IPS-18a (cell line): ENCODE results near the gene CDH13.
A peak's percentile ranks its signal among the peaks of the same experiment; 100 is the strongest.

Experiments
- H3K27ac ChIP-seq: one replicate; pipeline ENCODE4 v1.5.1; 2013; ENCODE audit warnings: low read length
- H3K27me3 ChIP-seq: one replicate; pipeline ENCODE4 v1.6.1; 2013; ENCODE audit warnings: mild to moderate bottlenecking, low read length; ENCODE audit not compliant: control insufficient read depth, insufficient read depth
- H3K36me3 ChIP-seq: one replicate; pipeline ENCODE4 v1.6.1; 2013; ENCODE audit warnings: low read depth, low read length; ENCODE audit not compliant: control insufficient read depth
- H3K4me1 ChIP-seq: one replicate; pipeline ENCODE4 v1.6.1; 2013; ENCODE audit warnings: low read depth, low read length; ENCODE audit not compliant: control insufficient read depth
- H3K4me3 ChIP-seq: one replicate; pipeline ENCODE4 v1.5.1; 2013; ENCODE audit warnings: low read length
- H3K9ac ChIP-seq: one replicate; pipeline ENCODE4 v1.6.1; 2013; ENCODE audit warnings: mild to moderate bottlenecking, low read length, moderate library complexity
- H3K9me3 ChIP-seq: one replicate; pipeline ENCODE4 v1.6.1; 2013; ENCODE audit warnings: low read depth, low read length; ENCODE audit not compliant: control insufficient read depth

The CDH13 gene

DNA sequence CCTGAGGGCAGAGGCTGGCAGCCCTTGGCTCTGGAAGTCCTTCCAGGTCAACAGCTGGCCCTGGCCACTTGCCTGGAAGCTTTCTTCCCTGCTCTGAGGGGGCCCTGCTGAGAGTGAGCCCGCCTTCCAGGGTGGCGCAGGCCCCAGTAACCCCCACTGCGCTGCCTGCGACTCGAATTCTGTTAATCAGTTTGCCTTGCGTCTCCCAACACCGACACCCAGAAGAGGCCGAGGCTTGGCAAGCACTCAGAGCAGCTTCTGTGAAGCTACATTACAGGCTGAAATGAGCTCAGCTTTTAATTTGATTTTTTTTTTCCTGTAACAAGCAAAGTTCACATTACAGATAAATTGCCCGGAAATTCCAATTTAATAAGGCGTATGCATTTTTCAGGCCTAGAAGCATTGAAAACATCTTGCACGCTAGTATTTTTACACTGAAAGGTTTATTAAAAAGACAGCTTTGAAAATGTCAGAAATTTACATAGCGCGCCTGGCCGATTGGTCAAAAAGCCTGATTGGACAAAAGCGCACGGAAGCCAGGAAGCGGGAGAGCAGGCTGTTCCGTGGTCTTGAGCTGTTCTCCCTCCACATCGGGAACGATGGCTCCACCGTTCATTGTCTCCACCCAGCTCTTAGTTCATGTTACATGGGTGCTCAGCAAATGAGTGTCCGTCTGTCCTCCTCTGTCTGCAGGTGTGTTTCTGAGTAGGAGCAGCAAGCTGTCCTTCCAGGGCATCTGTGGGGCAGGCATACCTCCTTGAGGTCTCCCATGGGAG is 1115.5 kb downstream of the CDH13 start:
- no peaks in the 10 kb centered on the region for H3K36me3 ChIP-seq
- no peaks in the 10 kb centered on the region for H3K9me3 ChIP-seq
- no peak overlapping the region for H3K4me3 ChIP-seq
- H3K9ac ChIP-seq = no peak overlapping the region
- H3K4me1 ChIP-seq = no peaks in the 10 kb centered on the region
- no peak overlapping the region for H3K27ac ChIP-seq
- no peaks in the 10 kb centered on the region for H3K27me3 ChIP-seq

DNA sequence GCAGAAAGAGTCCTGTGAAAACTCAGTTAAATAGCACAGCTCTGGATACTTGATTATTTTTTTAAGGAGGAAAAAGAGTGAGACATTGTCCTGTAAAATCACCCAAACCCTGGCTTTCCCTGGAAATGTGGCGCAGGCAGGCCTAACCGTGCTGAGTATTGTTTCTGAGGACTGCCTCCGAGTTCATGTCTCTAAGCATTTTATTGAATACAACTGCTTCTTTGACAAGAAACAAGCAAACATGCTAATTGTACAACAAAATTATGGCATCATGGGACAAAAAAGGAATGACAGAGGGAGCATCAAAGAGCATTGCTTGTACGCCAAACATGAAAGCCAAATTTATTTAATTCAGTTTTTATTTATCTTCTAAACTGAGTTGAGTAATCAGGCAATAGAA is 1116.5 kb downstream of the CDH13 start:
- Histone ChIP-seq H3K27me3 (no peaks in the 10 kb centered on the region), H3K9ac (no peak overlapping the region), H3K36me3 (no peaks in the 10 kb centered on the region), H3K4me3 (no peak overlapping the region), H3K27ac (no peak overlapping the region), H3K9me3 (no peaks in the 10 kb centered on the region), H3K4me1 (no peaks in the 10 kb centered on the region)

DNA sequence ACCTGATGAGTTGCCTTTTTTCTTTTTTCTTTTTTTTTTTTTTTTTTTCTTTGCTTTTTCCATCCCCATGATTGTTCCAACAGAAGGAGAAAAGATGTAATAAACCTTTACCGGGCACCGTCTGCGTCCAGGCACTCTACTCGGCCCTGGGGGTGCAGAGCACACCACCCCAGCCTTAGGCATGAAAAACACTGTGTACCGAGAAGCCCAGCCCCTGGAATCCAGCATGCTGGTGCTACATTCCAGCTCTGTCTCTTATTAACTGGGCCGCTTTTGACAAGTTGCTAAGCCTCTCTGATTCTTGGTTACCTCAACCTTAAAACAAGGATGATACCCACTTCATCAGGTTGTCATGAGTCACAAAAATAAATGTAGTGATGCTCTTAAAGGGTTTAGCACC is 1117.0 kb downstream of the CDH13 start:
- H3K4me3 ChIP-seq = no peak overlapping the region
- no peaks in the 10 kb centered on the region for H3K9me3 ChIP-seq
- H3K36me3 ChIP-seq = no peaks in the 10 kb centered on the region
- no peaks in the 10 kb centered on the region for H3K4me1 ChIP-seq
- H3K27ac ChIP-seq = no peak overlapping the region
- H3K9ac ChIP-seq = no peak overlapping the region
- no peaks in the 10 kb centered on the region for H3K27me3 ChIP-seq

DNA sequence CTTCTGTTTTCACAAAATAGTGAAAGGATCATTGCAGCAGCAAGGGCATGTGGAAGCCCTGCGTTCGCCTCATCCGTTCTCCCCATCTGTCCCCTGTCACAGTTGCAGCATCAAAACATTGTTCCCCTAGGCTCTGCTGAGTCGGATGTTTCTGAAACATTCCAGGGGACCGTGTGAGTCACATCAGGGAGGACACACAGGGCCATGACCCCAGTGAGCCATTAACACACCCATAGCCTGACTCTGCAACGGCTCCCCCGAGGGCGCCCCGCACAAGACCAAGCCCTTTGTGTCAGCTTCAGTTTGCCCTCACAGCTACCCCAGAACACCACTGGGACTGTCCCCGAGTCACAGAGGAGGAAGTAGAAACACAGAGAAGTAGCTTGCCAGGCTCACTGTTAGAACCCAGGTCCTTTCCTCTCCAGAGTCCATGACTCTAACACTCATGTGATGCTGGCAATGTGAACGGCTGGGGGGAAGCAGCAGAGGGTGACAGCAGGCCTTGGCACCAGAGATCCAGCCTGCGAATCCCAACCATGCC is 1117.7 kb downstream of the CDH13 start:
- Histone ChIP-seq H3K9ac (no peak overlapping the region), H3K4me3 (no peak overlapping the region), H3K36me3 (no peaks in the 10 kb centered on the region), H3K9me3 (no peaks in the 10 kb centered on the region), H3K27me3 (no peaks in the 10 kb centered on the region), H3K4me1 (no peaks in the 10 kb centered on the region), H3K27ac (no peak overlapping the region)

DNA sequence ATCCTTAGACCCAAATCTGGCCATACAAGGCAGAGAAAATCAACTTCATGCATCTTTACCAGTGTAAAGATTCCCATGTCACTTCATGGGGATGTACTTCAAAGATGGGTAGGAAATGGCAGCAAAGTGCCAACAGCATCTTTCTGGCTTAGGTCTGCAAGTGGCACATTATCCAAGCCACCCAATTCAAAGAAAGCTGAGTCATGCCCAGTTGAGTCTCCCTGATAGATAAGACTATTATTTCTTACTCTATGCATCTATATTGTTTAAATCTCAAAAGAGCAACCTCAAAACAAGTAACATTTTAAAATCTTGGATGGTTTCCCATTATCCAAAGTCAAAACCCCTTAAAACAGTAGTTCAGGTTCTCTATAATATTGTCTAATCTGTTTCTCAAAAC is 1119.8 kb downstream of the CDH13 start:
- Histone ChIP-seq H3K9me3 (no peaks in the 10 kb centered on the region), H3K27ac (no peak overlapping the region), H3K9ac (no peak overlapping the region), H3K27me3 (no peaks in the 10 kb centered on the region), H3K36me3 (no peaks in the 10 kb centered on the region), H3K4me1 (no peaks in the 10 kb centered on the region), H3K4me3 (no peak overlapping the region)

DNA sequence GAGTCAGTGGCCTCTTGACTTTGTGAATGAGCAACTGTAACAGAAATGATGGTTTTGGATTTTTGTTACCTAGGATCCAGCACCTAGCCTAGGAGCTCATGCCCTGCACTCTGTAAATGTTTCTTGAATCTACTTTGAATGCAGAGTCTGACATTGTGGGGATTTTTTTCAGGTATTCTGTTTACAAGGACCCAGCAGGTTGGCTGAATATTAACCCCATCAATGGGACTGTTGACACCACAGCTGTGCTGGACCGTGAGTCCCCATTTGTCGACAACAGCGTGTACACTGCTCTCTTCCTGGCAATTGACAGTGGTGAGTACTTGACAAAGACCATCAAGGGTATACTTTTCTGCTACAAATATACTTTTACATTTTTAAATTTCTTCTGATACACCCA is 1121.2 kb downstream of the CDH13 start:
- Histone ChIP-seq H3K9ac (no peak overlapping the region), H3K9me3 (no peaks in the 10 kb centered on the region), H3K36me3 (no peaks in the 10 kb centered on the region), H3K27ac (no peak overlapping the region), H3K4me3 (no peak overlapping the region), H3K4me1 (no peaks in the 10 kb centered on the region), H3K27me3 (no peaks in the 10 kb centered on the region)

DNA sequence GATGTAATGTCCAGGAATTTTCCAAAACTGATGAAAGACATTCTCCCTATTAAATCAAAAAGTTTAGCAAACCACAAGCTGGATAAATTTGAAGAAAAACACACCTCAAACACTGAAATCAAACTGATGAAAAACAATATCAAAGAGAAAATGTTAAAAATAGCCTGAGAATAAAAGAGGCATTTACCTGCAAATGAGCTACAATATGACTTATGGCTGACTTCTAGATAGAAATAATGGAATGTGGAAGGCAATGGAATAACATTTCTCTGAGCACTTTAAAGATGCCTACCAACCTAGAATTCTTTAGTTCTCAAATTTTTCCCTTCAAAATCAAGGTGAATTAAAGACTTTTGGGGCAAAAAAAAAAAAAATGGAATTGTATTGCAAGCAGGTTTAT is 1128.6 kb downstream of the CDH13 start:
- Histone ChIP-seq H3K4me1 (no peaks in the 10 kb centered on the region), H3K9ac (no peak overlapping the region), H3K27me3 (no peaks in the 10 kb centered on the region)

DNA sequence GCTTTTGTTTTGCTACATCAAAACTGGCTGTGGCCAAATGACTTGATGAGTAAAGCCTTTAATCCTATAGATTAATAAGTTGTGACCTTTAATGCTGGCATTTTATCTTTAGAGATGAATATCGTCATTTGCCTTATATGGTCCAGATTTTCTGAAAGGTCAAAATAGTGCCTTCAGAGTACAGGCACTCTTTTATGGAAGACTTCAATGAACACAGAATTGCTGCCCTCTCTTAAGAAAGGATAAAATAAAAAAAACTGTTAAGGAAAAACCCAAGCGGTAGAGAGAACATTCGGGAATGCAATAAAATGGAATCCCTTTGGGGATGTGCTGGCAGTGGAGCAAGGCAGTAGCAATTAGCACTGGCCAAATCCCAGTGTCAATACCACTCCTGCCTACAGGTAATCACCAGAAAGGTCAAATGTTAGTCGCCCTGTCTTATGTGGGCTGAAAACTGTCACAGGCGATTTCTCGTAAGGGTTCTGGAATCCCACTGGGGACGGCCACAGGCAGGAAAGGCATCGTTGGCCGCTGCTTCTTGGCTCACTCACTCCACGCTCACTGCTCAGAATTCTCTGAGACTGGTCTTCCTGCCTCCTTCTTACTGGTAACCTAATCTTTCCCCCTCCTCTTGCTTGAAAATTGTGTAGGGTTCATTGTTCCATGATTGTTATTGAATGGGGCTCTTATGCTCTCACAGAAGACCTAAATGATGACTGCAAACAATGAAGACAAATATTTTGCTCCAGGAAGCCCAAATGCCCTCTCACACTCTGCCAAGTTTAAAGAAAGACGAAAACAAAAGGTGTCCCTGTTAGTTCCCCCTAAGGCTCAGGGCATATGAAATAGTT is 1135.6 kb downstream of the CDH13 start:
- Histone ChIP-seq H3K27me3 (no peaks in the 10 kb centered on the region), H3K9ac (no peak overlapping the region), H3K9me3 (peaks cover 7% of the 10 kb centered on the region), H3K36me3 (no peaks in the 10 kb centered on the region), H3K27ac (no peak overlapping the region), H3K4me3 (no peak overlapping the region), H3K4me1 (no peaks in the 10 kb centered on the region)

More for the DNA sequence above, 1128.6 kb downstream of the CDH13 start:
- no peak overlapping the region for H3K4me3 ChIP-seq
- no peak overlapping the region for H3K27ac ChIP-seq
- peaks cover 12% of the 10 kb centered on the region for H3K9me3 ChIP-seq
- no peaks in the 10 kb centered on the region for H3K36me3 ChIP-seq

DNA sequence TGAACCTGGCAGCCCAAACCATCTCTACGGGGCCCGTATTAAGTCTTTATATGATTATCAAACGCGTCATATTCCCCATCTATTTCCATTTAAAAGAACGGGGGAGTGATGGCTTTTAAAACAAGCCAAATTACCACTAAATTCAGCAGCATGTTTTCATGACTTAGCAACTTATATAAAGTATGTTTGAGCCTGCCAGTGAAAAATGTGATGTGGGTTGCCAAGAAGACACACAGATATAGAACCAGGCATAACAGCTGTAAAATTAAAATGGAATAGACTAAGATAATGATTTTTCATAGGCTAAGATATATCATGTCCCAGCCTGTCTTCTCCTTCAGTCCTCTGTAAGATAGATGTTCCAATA is 1136.2 kb downstream of the CDH13 start:
- Histone ChIP-seq H3K9me3 (peaks cover 7% of the 10 kb centered on the region), H3K9ac (no peak overlapping the region), H3K27ac (no peak overlapping the region), H3K4me3 (no peak overlapping the region), H3K36me3 (no peaks in the 10 kb centered on the region), H3K27me3 (no peaks in the 10 kb centered on the region), H3K4me1 (no peaks in the 10 kb centered on the region)

DNA sequence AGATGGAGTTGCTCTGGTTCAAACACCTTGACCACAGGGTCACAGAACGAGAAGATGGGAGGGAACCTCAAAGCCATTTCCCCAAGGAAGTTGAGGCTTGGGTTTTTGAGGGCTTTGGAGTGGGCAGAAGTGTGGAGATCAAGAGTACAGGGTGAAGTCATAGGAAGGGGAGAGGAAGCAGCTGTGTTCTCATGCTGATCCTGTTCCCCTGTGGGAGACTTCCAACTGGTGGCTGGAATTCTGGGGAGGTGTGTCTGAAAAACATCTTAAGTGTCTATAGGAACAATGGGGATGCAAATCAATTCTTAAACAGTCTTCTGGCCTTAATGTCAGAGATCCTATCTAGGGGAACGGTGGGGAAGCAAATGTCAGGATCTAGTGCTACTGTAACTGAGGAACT is 1142.2 kb downstream of the CDH13 start:
- peaks cover 16% of the 10 kb centered on the region for H3K4me1 ChIP-seq
- H3K4me3 ChIP-seq = no peak overlapping the region
- no peak overlapping the region for H3K27ac ChIP-seq
- H3K27me3 ChIP-seq = no peaks in the 10 kb centered on the region
- no peaks in the 10 kb centered on the region for H3K36me3 ChIP-seq
- H3K9me3 ChIP-seq = no peaks in the 10 kb centered on the region
- no peak overlapping the region for H3K9ac ChIP-seq

DNA sequence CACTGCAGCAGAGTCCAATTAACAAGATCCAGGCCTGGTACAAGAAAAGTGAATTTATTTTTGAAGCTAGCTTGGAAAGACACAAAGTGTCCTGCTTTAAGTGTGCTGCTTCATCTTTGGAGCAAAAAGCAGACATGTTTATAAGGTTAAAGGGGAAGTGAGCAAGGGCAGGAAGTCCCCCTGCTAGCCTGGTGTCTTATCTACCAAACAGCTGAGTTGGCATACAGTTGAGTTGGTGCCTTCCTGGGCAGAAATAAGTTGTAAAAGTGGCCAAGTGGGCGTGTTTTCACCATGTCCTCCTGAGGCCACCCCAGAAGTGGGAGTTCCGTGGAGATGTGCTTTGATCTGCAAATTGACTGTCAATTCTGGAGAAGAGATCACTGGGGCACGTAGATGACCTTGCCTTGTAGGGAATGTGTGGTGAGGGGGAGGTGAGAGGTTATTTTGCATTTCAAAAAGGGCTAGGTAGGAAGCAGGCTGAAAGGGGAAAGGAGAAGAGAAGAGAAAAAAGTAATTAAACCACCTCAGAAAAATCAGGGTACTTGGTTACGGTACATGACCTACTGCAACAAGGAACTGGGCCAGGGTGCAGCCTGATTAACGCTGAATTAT is 1142.7 kb downstream of the CDH13 start:
- H3K4me1 ChIP-seq = peaks cover 16% of the 10 kb centered on the region
- no peaks in the 10 kb centered on the region for H3K9me3 ChIP-seq
- peak overlapping the region; percentile 11 for H3K4me3 ChIP-seq
- H3K9ac ChIP-seq = no peak overlapping the region
- H3K27me3 ChIP-seq = no peaks in the 10 kb centered on the region
- no peaks in the 10 kb centered on the region for H3K36me3 ChIP-seq
- no peak overlapping the region for H3K27ac ChIP-seq
